H1 (cell line): ENCODE measurements around the gene RANBP17. TPM values are rescaled to one million over a fixed set of nuclear protein-coding genes. Genes with fewer than 3 reads are reported as not detected.

Experiments
- CTCF ChIA-PET: fragments of 300-600 bp; sonication (Branson Sonifier 250); formaldehyde crosslinking; loops from one replicate; lab custom pipeline; 2021; ENCODE audit not compliant: partially characterized antibody; lab: Charles Lee
- POLR2A ChIA-PET: fragments of 300-600 bp; sonication (Branson Sonifier 250); formaldehyde crosslinking; loops from one replicate; lab custom pipeline; 2021; ENCODE audit warnings: inconsistent platforms; ENCODE audit not compliant: partially characterized antibody; lab: Charles Lee
- DNase-seq, 2 experiments: peaks; one replicate each; pipeline versions ENCODE4 v3.0.0 to v3.0.0-alpha.2; 2010 to 2022; ENCODE audit warnings: low spot score in 2 of 2, low read depth in 1 of 2, mixed read lengths in 1 of 2
- FAIRE-seq: peaks from 2 replicates; lab custom pipeline; 2011; peaks lifted over from hg19 to GRCh38; lab: Jason Lieb, UNC
- H2AFZ ChIP-seq: 2 replicates; pipeline ENCODE4 v1.8.1; 2012; ENCODE audit warnings: low read length, inconsistent platforms
- H2AK5ac ChIP-seq: 2 replicates; pipeline ENCODE4 v1.6.1; 2013; ENCODE audit warnings: low read depth, low read length
- H2BK120ac ChIP-seq: replicated peaks from 2 replicates; pipeline ENCODE3; 2013; ENCODE audit warnings: low read depth, low read length, inconsistent platforms
- H2BK12ac ChIP-seq: 2 replicates; pipeline ENCODE4 v1.6.1; 2013; ENCODE audit warnings: low read depth, low read length
- H2BK15ac ChIP-seq: 2 replicates; pipeline ENCODE4 v1.6.1; 2013; ENCODE audit warnings: low read length
- H2BK20ac ChIP-seq: 2 replicates; pipeline ENCODE4 v1.6.1; 2013; ENCODE audit warnings: low read length
- H2BK5ac ChIP-seq: 2 replicates; pipeline ENCODE4 v1.6.1; 2013; ENCODE audit warnings: low read depth, low read length
- H3K14ac ChIP-seq: 2 replicates; pipeline ENCODE4 v1.6.1; 2013; ENCODE audit warnings: inconsistent platforms; ENCODE audit not compliant: insufficient read length
- H3K18ac ChIP-seq: 2 replicates; pipeline ENCODE4 v1.6.1; 2013; ENCODE audit warnings: low read length; ENCODE audit errors: extremely low read depth
- H3K23ac ChIP-seq: 2 replicates; pipeline ENCODE4 v1.6.1; 2013; ENCODE audit warnings: inconsistent platforms; ENCODE audit not compliant: insufficient read length
- H3K23me2 ChIP-seq: 2 replicates; pipeline ENCODE4 v1.6.1; 2013; ENCODE audit warnings: low read depth, low read length
- H3K27ac ChIP-seq: 2 replicates; pipeline ENCODE4 v1.6.1; 2011; ENCODE audit warnings: low read depth, low read length, inconsistent platforms
- H3K27me3 ChIP-seq, 4 experiments: replicated peaks in 1 of 4; 1 replicate in 1 of 4; 2 replicates in 3 of 4; pipeline versions ENCODE4 v1.6.1 to v1.8.1; 2011 to 2013; ENCODE audit warnings: low read length in 3 of 4, mild to moderate bottlenecking in 3 of 4, inconsistent platforms in 2 of 4, mixed read lengths in 2 of 4, moderate library complexity in 1 of 4; ENCODE audit not compliant: control insufficient read depth in 3 of 4, insufficient read depth in 3 of 4; ENCODE audit errors: extremely low read depth in 1 of 4
- H3K36me3 ChIP-seq, 4 experiments: 2 replicates each; pipeline versions ENCODE4 v1.6.1 to v1.8.1; 2011 to 2013; ENCODE audit warnings: mild to moderate bottlenecking in 4 of 4, low read length in 3 of 4, moderate library complexity in 2 of 4, control low read depth in 1 of 4, inconsistent platforms in 1 of 4; ENCODE audit not compliant: insufficient read depth in 4 of 4, control insufficient read depth in 2 of 4
- H3K4ac ChIP-seq: replicated peaks from 2 replicates; pipeline ENCODE3; 2013; ENCODE audit warnings: low read length, low read depth, mixed read lengths, inconsistent platforms; ENCODE audit not compliant: insufficient read length
- H3K4me1 ChIP-seq, 4 experiments: replicated peaks in 1 of 4; 1 replicate in 1 of 4; 2 replicates in 3 of 4; pipeline versions ENCODE4 v1.6.1 to v1.8.1; 2011 to 2013; ENCODE audit warnings: low read length in 3 of 4, inconsistent platforms in 2 of 4, mixed read lengths in 1 of 4; ENCODE audit not compliant: insufficient read depth in 4 of 4, control insufficient read depth in 3 of 4
- H3K4me2 ChIP-seq, 2 experiments: 2 replicates each; pipeline versions ENCODE4 v1.6.1 to v1.8.1; 2011 to 2013; ENCODE audit warnings: low read depth in 2 of 2, low read length in 2 of 2, control low read depth in 1 of 2, inconsistent platforms in 1 of 2, mild to moderate bottlenecking in 1 of 2; ENCODE audit not compliant: insufficient read depth in 1 of 2
- H3K4me3 ChIP-seq, 4 experiments: fragments of 200-600, 300-600 bp in 1 of 4; sonication (generic), shearing (Covaris generic), sonication (Bioruptor Twin) in 1 of 4; 2 replicates each; pipeline versions ENCODE4 v1.5.1 to v1.8.1; 2011 to 2016; ENCODE audit warnings: low read length in 4 of 4, low read depth in 3 of 4, control low read depth in 2 of 4, inconsistent platforms in 2 of 4, mild to moderate bottlenecking in 2 of 4, mixed read lengths in 1 of 4, moderate library complexity in 1 of 4; ENCODE audit not compliant: insufficient read depth in 2 of 4; ENCODE audit errors: extremely low read depth in 1 of 4
- H3K56ac ChIP-seq: replicated peaks from 2 replicates; pipeline ENCODE3; 2013; ENCODE audit warnings: low read depth, mild to moderate bottlenecking, mixed read lengths, low read length, inconsistent platforms; ENCODE audit not compliant: insufficient read length
- H3K79me1 ChIP-seq: 2 replicates; pipeline ENCODE4 v1.6.1; 2013; ENCODE audit warnings: low read depth, low read length, control low read depth
- H3K79me2 ChIP-seq, 2 experiments: 2 replicates each; pipeline versions ENCODE4 v1.6.1 to v1.8.1; 2012 to 2013; ENCODE audit warnings: low read length in 2 of 2, mild to moderate bottlenecking in 2 of 2, inconsistent platforms in 1 of 2; ENCODE audit not compliant: insufficient read depth in 2 of 2, control insufficient read depth in 1 of 2
- H3K9ac ChIP-seq, 4 experiments: replicated peaks in 1 of 4; 1 replicate in 1 of 4; 2 replicates in 3 of 4; pipeline versions ENCODE4 v1.6.1 to v1.8.1; 2011 to 2013; ENCODE audit warnings: low read depth in 3 of 4, low read length in 3 of 4, control low read depth in 2 of 4, mild to moderate bottlenecking in 2 of 4, moderate library complexity in 2 of 4, inconsistent platforms in 1 of 4; ENCODE audit errors: extremely low read depth in 1 of 4
- H3K9me3 ChIP-seq, 2 experiments: 2 replicates each; pipeline versions ENCODE4 v1.6.1 to v1.8.1; 2012 to 2013; ENCODE audit warnings: mild to moderate bottlenecking in 2 of 2, moderate library complexity in 2 of 2, control low read depth in 1 of 2, inconsistent platforms in 1 of 2, low read depth in 1 of 2, low read length in 1 of 2, mixed read lengths in 1 of 2; ENCODE audit not compliant: insufficient read depth in 2 of 2
- H4K20me1 ChIP-seq, 2 experiments: replicated peaks in 1 of 2; 2 replicates each; pipeline versions ENCODE3 to v1.8.1; 2011 to 2013; ENCODE audit warnings: inconsistent platforms in 2 of 2, low read length in 2 of 2, mild to moderate bottlenecking in 1 of 2; ENCODE audit not compliant: insufficient read depth in 2 of 2, control insufficient read depth in 1 of 2
- H4K5ac ChIP-seq: 2 replicates; pipeline ENCODE4 v1.6.1; 2013; ENCODE audit warnings: low read length, low read depth, mixed read lengths, inconsistent platforms; ENCODE audit not compliant: insufficient read length
- H4K8ac ChIP-seq: 2 replicates; pipeline ENCODE4 v1.8.0; 2013; ENCODE audit warnings: mild to moderate bottlenecking, moderate library complexity, low read length, inconsistent platforms; ENCODE audit not compliant: insufficient read depth; ENCODE audit errors: extremely low read depth
- H4K91ac ChIP-seq: replicated peaks from 2 replicates; pipeline ENCODE3; 2013; ENCODE audit warnings: low read length, mixed read lengths, inconsistent platforms; ENCODE audit not compliant: insufficient read length
- CBX5 ChIP-seq: fragments of 300-800, 300-1000 bp; sonication (generic); IDR thresholded peaks from 2 replicates; pipeline ENCODE4 v1.7.1; 2016; ENCODE audit warnings: antibody characterized with exemption, low read length, low read depth
- CBX8 ChIP-seq: fragments of 300-800, 300-1000 bp; sonication (generic); IDR thresholded peaks from 2 replicates; pipeline ENCODE4 v1.7.1; 2016; ENCODE audit warnings: low read depth, low read length, borderline replicate concordance
- EGR1 ChIP-seq: IDR thresholded peaks from 2 replicates; pipeline ENCODE4 v1.6.1; 2011; ENCODE audit warnings: low read depth, low read length, borderline replicate concordance
- EZH2 ChIP-seq: fragments of 200-600 bp; sonication (generic); IDR thresholded peaks from 2 replicates; pipeline ENCODE4 v1.7.1; 2012; ENCODE audit warnings: low read depth, mild to moderate bottlenecking, moderate library complexity, low read length, inconsistent platforms; ENCODE audit not compliant: severe bottlenecking
- JUND ChIP-seq: IDR thresholded peaks from 2 replicates; pipeline ENCODE4 v1.6.1; 2011; ENCODE audit warnings: mild to moderate bottlenecking, improper control_type of control experiment, low read length
- POLR2A ChIP-seq, 2 experiments: IDR thresholded peaks; 1 replicate in 1 of 2; 2 replicates in 1 of 2; pipeline ENCODE4 v1.6.1; 2011; ENCODE audit warnings: low read depth in 2 of 2, low read length in 2 of 2, mild to moderate bottlenecking in 2 of 2; ENCODE audit errors: control extremely low read depth in 1 of 2
- POLR2AphosphoS5 ChIP-seq: IDR thresholded peaks from 2 replicates; pipeline ENCODE4 v1.6.1; 2011; ENCODE audit warnings: low read depth, low read length
- RFX5 ChIP-seq: IDR thresholded peaks from 2 replicates; pipeline ENCODE4 v1.6.1; 2011; ENCODE audit warnings: low read depth, low read length, improper control_type of control experiment, borderline replicate concordance
- polyA plus RNA-seq, 7 experiments: library from polyadenylated mRNA; depleted of rRNA in 3 of 7; stranded (reverse) in 5 of 7; unstranded in 2 of 7; fragments of >200 nt in 5 of 7; fragments of 200-250 nt in 2 of 7; gene quantifications; 1 replicate in 5 of 7; 2 replicates in 1 of 7; 4 replicates in 1 of 7; pipeline versions ENCODE4 v1.2.1 to v1.2.3, GENCODE V29; 2011 to 2013; ENCODE audit warnings: missing spikeins in 2 of 7, mixed read lengths in 2 of 7
- total RNA-seq: library from RNA; stranded (reverse); fragmentation: NEBNext Ultra II Directional; extraction: Animal tissue kit (Norgen Biotek cat#: 25700); gene quantifications from 2 replicates; pipeline ENCODE4 v1.2.1, GENCODE V29; 2021

The RANBP17 gene
- total and polyA plus RNA-seq, 2 of the 8 experiments (the other 6 are each of a cell fraction or from before 2014, with no cell fraction given) = 8.6 to 21.3 TPM

DNA sequence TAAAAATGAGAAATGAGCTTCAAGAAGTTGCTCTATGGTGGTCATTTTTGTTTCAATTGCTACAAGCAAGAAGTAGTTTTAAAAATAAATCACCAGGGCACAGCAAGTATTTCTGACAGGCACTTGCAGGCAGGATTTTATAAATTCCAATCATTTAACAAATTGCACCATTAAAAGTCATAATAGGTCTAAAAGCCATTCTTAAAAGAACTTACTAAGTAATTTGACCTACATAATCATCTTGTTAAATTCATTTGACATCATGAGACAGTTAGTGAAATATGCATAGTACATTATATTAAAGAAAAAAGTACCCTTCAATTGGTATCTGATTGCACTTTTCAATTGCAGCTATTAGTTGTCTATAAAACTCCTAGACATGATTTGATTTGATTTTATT lies 478.2 kb downstream of the RANBP17 start:
- DNase-seq = no peak
- Histone ChIP-seq H3K23ac (no peak overlapping the region), H3K79me2 (no peaks in the 10 kb centered on the region), H3K27ac (no peak overlapping the region), H4K5ac (no peak overlapping the region), H2AFZ (no peak overlapping the region), H4K8ac (no peak overlapping the region), H2AK5ac (no peak overlapping the region), H3K4me1 (peaks cover 0 to 6% (median under 1%) of the 10 kb centered on the region in 4 experiments; a peak in 1 of 7 replicates), H3K9ac (no peak overlapping the region), H3K4me3 (no peak overlapping the region), H3K79me1 (no peaks in the 10 kb centered on the region), H3K4me2 (no peak overlapping the region), H3K56ac (no peak overlapping the region), H4K20me1 (no peaks in the 10 kb centered on the region), H3K18ac (no peak overlapping the region), H3K14ac (no peak overlapping the region), H2BK5ac (no peak overlapping the region), H4K91ac (no peak overlapping the region), H2BK120ac (no peak overlapping the region), H3K36me3 (no peaks in the 10 kb centered on the region), H2BK12ac (no peak overlapping the region), H3K4ac (no peak overlapping the region), H3K9me3 (no peaks in the 10 kb centered on the region), H3K23me2 (no peaks in the 10 kb centered on the region)
- ChIA-PET CTCF (interaction anchor here (0.7 to 6.6 kb wide), 10 partner anchors 9 to 530 kb away, joined by 3 to 44 read pairs (median 5); partner anchors contain the start of gene TLX3), POLR2A (no interaction called here)
- FAIRE-seq = no peak
- TF ChIP-seq JUND (no peak), POLR2A (IDR thresholded peaks at IDR 0.05; ENCODE audit: control extremely low read depth in 1 of 2, low read depth in 2 of 2, low read length in 2 of 2) (no peak), CBX8 (no peak), RFX5 (no peak), EZH2 (no peak), POLR2AphosphoS5 (no peak), EGR1 (no peak), CBX5 (no peak)
- TF ChIP-seq, all 59 proteins: peak for 0
- Histone ChIP-seq H2BK15ac (no peak overlapping the region), H2BK20ac (no peak overlapping the region), H3K27me3 (peaks cover 1 to 27% (median 18%) of the 10 kb centered on the region in 4 experiments)
